IMR-90 (cell line): ENCODE results near the gene PPDPF. TPM values are rescaled to one million over a fixed set of nuclear protein-coding genes. Genes with fewer than 3 reads are reported as not detected.
"Not testable (repeated sequence)": the region's sequence is repeated elsewhere in the genome, so short reads cannot be mapped to it uniquely, and the experiment has no call there.

Experiments
- ATAC-seq: fragments of 200-7000 bp; cut with Tn5 transposase; 2 replicates; pipeline ENCODE4 v1.9.1; 2020; ENCODE audit warnings: low read depth, mild to moderate bottlenecking, moderate library complexity
- BruUV-seq: library from RNA; stranded (reverse); fragments of 400-500 nt; replicated peaks from 2 replicates; lab custom pipeline; 2021; lab: Mats Ljungman, UMichigan
- CTCF ChIA-PET: fragments of 300-600 bp; formaldehyde crosslinking; extraction: SDS; loops from one replicate; lab custom pipeline; 2021; ENCODE audit warnings: antibody characterized with exemption; lab: Yijun Ruan, JAX
- POLR2A ChIA-PET: fragments of 300-600 bp; sonication (Branson Sonifier 250); formaldehyde crosslinking; loops from one replicate; lab custom pipeline; 2022; ENCODE audit warnings: antibody characterized with exemption; ENCODE audit not compliant: unreplicated experiment; lab: Charles Lee
- DNase-seq: peaks from one replicate; pipeline ENCODE4 v3.0.0; 2013
- H2AFZ ChIP-seq: replicated peaks from 2 replicates; pipeline ENCODE3; 2013; ENCODE audit warnings: low read length, mild to moderate bottlenecking; ENCODE audit not compliant: poor library complexity
- H2AK5ac ChIP-seq: 2 replicates; pipeline ENCODE4 v1.6.1; 2013; ENCODE audit warnings: low read depth, low read length, inconsistent platforms
- H2AK9ac ChIP-seq: replicated peaks from 2 replicates; pipeline ENCODE3; 2013; ENCODE audit warnings: mild to moderate bottlenecking, low read depth, low read length, moderate library complexity; ENCODE audit not compliant: poor library complexity
- H2BK120ac ChIP-seq: 2 replicates; pipeline ENCODE4 v1.6.1; 2013; ENCODE audit warnings: low read depth, low read length, inconsistent platforms
- H2BK15ac ChIP-seq: 3 replicates; pipeline ENCODE4 v1.6.1; 2013; ENCODE audit warnings: low read depth, low read length, inconsistent platforms
- H2BK20ac ChIP-seq: 2 replicates; pipeline ENCODE4 v1.6.1; 2013; ENCODE audit warnings: low read depth, mild to moderate bottlenecking, inconsistent platforms, low read length, moderate library complexity
- H2BK5ac ChIP-seq: 2 replicates; pipeline ENCODE4 v1.6.1; 2013; ENCODE audit warnings: mild to moderate bottlenecking, low read depth, low read length, inconsistent platforms; ENCODE audit not compliant: poor library complexity, severe bottlenecking
- H3K14ac ChIP-seq: replicated peaks from 2 replicates; pipeline ENCODE4 v1.6.1; 2013; ENCODE audit warnings: low read depth, low read length, inconsistent platforms
- H3K18ac ChIP-seq: 2 replicates; pipeline ENCODE4 v1.6.1; 2013; ENCODE audit warnings: low read depth, low read length, control low read depth
- H3K23ac ChIP-seq: 2 replicates; pipeline ENCODE4 v1.6.1; 2013; ENCODE audit warnings: low read depth, low read length, inconsistent platforms
- H3K27ac ChIP-seq: 2 replicates; pipeline ENCODE4 v1.5.1; 2013; ENCODE audit warnings: mild to moderate bottlenecking, control low read depth, low read length; ENCODE audit not compliant: insufficient read depth
- H3K27me3 ChIP-seq: 2 replicates; pipeline ENCODE4 v1.6.1; 2013; ENCODE audit warnings: low read length; ENCODE audit not compliant: control insufficient read depth, insufficient read depth
- H3K36me3 ChIP-seq: 2 replicates; pipeline ENCODE4 v1.6.1; 2013; ENCODE audit warnings: low read length, mixed read lengths; ENCODE audit not compliant: control insufficient read depth, insufficient read depth
- H3K4ac ChIP-seq: 2 replicates; pipeline ENCODE4 v1.6.1; 2013; ENCODE audit warnings: low read depth, low read length, inconsistent platforms
- H3K4me1 ChIP-seq: 2 replicates; pipeline ENCODE4 v1.6.1; 2013; ENCODE audit warnings: low read length, mixed read lengths; ENCODE audit not compliant: control insufficient read depth, insufficient read depth
- H3K4me2 ChIP-seq: 2 replicates; pipeline ENCODE4 v1.6.1; 2013; ENCODE audit warnings: low read depth, mild to moderate bottlenecking, control low read depth, low read length, moderate library complexity
- H3K4me3 ChIP-seq: 2 replicates; pipeline ENCODE4 v1.5.1; 2013; ENCODE audit warnings: low read depth, mild to moderate bottlenecking, control low read depth, low read length, moderate library complexity; ENCODE audit not compliant: insufficient read depth
- H3K56ac ChIP-seq: 2 replicates; pipeline ENCODE4 v1.6.1; 2013; ENCODE audit warnings: low read length, inconsistent platforms; ENCODE audit not compliant: insufficient read depth; ENCODE audit errors: extremely low read depth
- H3K79me1 ChIP-seq, 2 experiments: 2 replicates each; pipeline ENCODE4 v1.6.1; 2013; ENCODE audit warnings: low read length in 2 of 2, inconsistent platforms in 1 of 2, low read depth in 1 of 2
- H3K9ac ChIP-seq: 2 replicates; pipeline ENCODE4 v1.6.1; 2013; ENCODE audit warnings: low read depth, low read length, control low read depth
- H3K9me1 ChIP-seq: 2 replicates; pipeline ENCODE4 v1.6.1; 2013; ENCODE audit warnings: low read length, inconsistent platforms; ENCODE audit not compliant: insufficient read depth
- H3K9me3 ChIP-seq: 2 replicates; pipeline ENCODE4 v1.6.1; 2013; ENCODE audit warnings: low read length; ENCODE audit not compliant: control insufficient read depth, insufficient read depth
- H4K20me1 ChIP-seq: 2 replicates; pipeline ENCODE4 v1.6.1; 2013; ENCODE audit warnings: low read length, inconsistent platforms; ENCODE audit not compliant: insufficient read depth
- H4K5ac ChIP-seq: 2 replicates; pipeline ENCODE4 v1.6.1; 2013; ENCODE audit warnings: mild to moderate bottlenecking, low read depth, low read length, control low read depth
- H4K8ac ChIP-seq, 2 experiments: 2 replicates each; pipeline ENCODE4 v1.6.1; 2013; ENCODE audit warnings: low read depth in 2 of 2, low read length in 2 of 2, control low read depth in 1 of 2, inconsistent platforms in 1 of 2
- H4K91ac ChIP-seq: 2 replicates; pipeline ENCODE4 v1.6.1; 2013; ENCODE audit warnings: low read depth, low read length, inconsistent platforms; ENCODE audit not compliant: insufficient read depth
- FOS ChIP-seq: fragments of 150-350 bp; IDR thresholded peaks from 2 replicates; pipeline ENCODE4 v1.6.1; 2016; ENCODE audit warnings: low read depth, low read length
- MXI1 ChIP-seq: IDR thresholded peaks from 2 replicates; pipeline ENCODE4 v1.6.1; 2012; ENCODE audit warnings: low read depth, mild to moderate bottlenecking, low read length, moderate library complexity, borderline replicate concordance
- RAD21 ChIP-seq: IDR thresholded peaks from 2 replicates; pipeline ENCODE4 v1.6.1; 2012; ENCODE audit warnings: low read length, improper control_type of control experiment
- RFX5 ChIP-seq: IDR thresholded peaks from 2 replicates; pipeline ENCODE4 v1.8.0; 2012; ENCODE audit warnings: low read depth, mild to moderate bottlenecking, low read length, moderate library complexity
- USF2 ChIP-seq: fragments of 150-350 bp; IDR thresholded peaks from 2 replicates; pipeline ENCODE4 v1.6.1; 2017; ENCODE audit warnings: mild to moderate bottlenecking, antibody characterized with exemption, low read length, low read depth
- WGBS, 2 experiments: methylation state at CpG; one replicate each; pipeline versions ENCODE4 v1.1.5 to v1.1.7; 2013; ENCODE audit warnings: missing lambda C conversion rate in 2 of 2; ENCODE audit not compliant: insufficient read length in 1 of 2; ENCODE audit errors: extremely low coverage in 2 of 2; 5-methylcytosine and 5-hydroxymethylcytosine counted together
- dilution Hi-C: fragments of 300-500 bp; cut with HindIII; formaldehyde crosslinking; loops from one replicate; pipeline ENCODE4 v1.14.3; 2018; ENCODE audit warnings: low sequenced_read_pairs; ENCODE audit not compliant: unreplicated experiment
- in situ Hi-C: fragments of 300-500 bp; cut with MboI; formaldehyde crosslinking; loops from 3 replicates; pipeline ENCODE4 v1.14.3; 2019; ENCODE audit warnings: low sequenced_read_pairs, inconsistent platforms, mixed read lengths
- intact Hi-C: fragments of 100-400 bp; cut with micrococcal nuclease; formaldehyde crosslinking; loops from 2 replicates; pipeline ENCODE4 v1.10.0; 2022
- polyA plus RNA-seq, 3 experiments: library from polyadenylated mRNA; depleted of rRNA; stranded (reverse); fragments of >200 nt; gene quantifications; 2 replicates each; pipeline ENCODE4 v1.2.3, GENCODE V29; 2012; ENCODE audit warnings: low replicate concordance in 1 of 3
- total RNA-seq: library from RNA; depleted of rRNA; stranded (reverse); fragments of >200 nt; gene quantifications from 2 replicates; pipeline ENCODE4 v1.2.3, GENCODE V29; 2012
- TF ChIP-seq, protein P1 (sequence below): fragments of 150-350 bp; IDR thresholded peaks from 2 replicates; pipeline ENCODE4 v1.6.1; 2016; ENCODE audit warnings: low read depth, mild to moderate bottlenecking, low read length, moderate library complexity, borderline replicate concordance

The PPDPF gene
- total and polyA plus RNA-seq, 2 of the 4 experiments (the other 2 are of a cell fraction): 12.9 to 171 TPM

GRCh38 chr20:63513207-63513606, 7.4 kb upstream of the PPDPF start:
- dilution Hi-C loops (no loop called here), intact Hi-C loops (no loop called here), in situ Hi-C loops (no loop called here)
- Histone ChIP-seq H3K18ac (no peak overlapping the region), H2BK15ac (no peak overlapping the region), H3K14ac (no peak overlapping the region), H3K9me3 (peaks cover 2% of the 10 kb centered on the region; the same call in 1 of the 2 replicates), H3K4me3 (no peak overlapping the region), H3K4me1 (0 out of 2 replicates have a peak, but pooled peaks cover 1% of the 10 kb centered on the region), H3K56ac (no peak overlapping the region), H3K79me1 (no peaks in the 10 kb centered on the region), H4K8ac (no peak overlapping the region), H4K20me1 (no peaks in the 10 kb centered on the region), H3K9me1 (no peaks in the 10 kb centered on the region), H2BK5ac (no peak overlapping the region), H3K4ac (no peak overlapping the region), H3K36me3 (0 out of 2 replicates have a peak, but pooled peaks cover 1% of the 10 kb centered on the region), H3K27me3 (peaks cover 4% of the 10 kb centered on the region), H3K27ac (no peak overlapping the region), H2AFZ (no peak overlapping the region), H4K5ac (no peak overlapping the region), H2AK9ac (no peak overlapping the region), H3K23ac (no peak overlapping the region), H3K4me2 (no peak overlapping the region), H2BK120ac (no peak overlapping the region), H4K91ac (no peak overlapping the region), H2BK20ac (no peak overlapping the region), H2AK5ac (no peak overlapping the region), H3K9ac (no peak overlapping the region)
- DNase-seq: no peak
- ChIA-PET CTCF (no interaction called here), POLR2A (no interaction called here)
- TF ChIP-seq, protein P1, sequence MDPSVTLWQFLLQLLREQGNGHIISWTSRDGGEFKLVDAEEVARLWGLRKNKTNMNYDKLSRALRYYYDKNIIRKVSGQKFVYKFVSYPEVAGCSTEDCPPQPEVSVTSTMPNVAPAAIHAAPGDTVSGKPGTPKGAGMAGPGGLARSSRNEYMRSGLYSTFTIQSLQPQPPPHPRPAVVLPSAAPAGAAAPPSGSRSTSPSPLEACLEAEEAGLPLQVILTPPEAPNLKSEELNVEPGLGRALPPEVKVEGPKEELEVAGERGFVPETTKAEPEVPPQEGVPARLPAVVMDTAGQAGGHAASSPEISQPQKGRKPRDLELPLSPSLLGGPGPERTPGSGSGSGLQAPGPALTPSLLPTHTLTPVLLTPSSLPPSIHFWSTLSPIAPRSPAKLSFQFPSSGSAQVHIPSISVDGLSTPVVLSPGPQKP: no peak
- TF ChIP-seq FOS: no peak
- no peak for TF ChIP-seq MXI1
- TF ChIP-seq USF2: no peak
- TF ChIP-seq RFX5: no peak
- no peak for TF ChIP-seq RAD21
- WGBS, 2 experiments: no CpG with 5 or more reads among the region's 3 CpGs
- BruUV-seq: no TSS peak
- ATAC-seq: no peak

- H3K79me1 ChIP-seq, dilution Hi-C loops, H3K18ac ChIP-seq, H3K4ac ChIP-seq, H3K27me3 ChIP-seq, H4K20me1 ChIP-seq, H2BK15ac ChIP-seq, H3K23ac ChIP-seq, H2BK20ac ChIP-seq, H3K9ac ChIP-seq, in situ Hi-C loops, H2AFZ ChIP-seq, H2BK5ac ChIP-seq, H2AK9ac ChIP-seq, H4K8ac ChIP-seq, H3K9me3 ChIP-seq, POLR2A ChIA-PET, H3K14ac ChIP-seq, BruUV-seq, intact Hi-C loops, H2AK5ac ChIP-seq, H2BK120ac ChIP-seq, CTCF ChIA-PET, H3K4me2 ChIP-seq, H3K56ac ChIP-seq, H4K5ac ChIP-seq, H3K9me1 ChIP-seq, H3K27ac ChIP-seq, H3K36me3 ChIP-seq, H3K4me3 ChIP-seq, DNase-seq, H4K91ac ChIP-seq, ATAC-seq, H3K4me1 ChIP-seq: not testable (repeated sequence)
- no CpG with 5 or more reads among the region's 10 CpGs for WGBS, 2 experiments
These were observed 6.0 kb upstream of the PPDPF start for GRCh38 chr20:63514520-63514919.
